Ammon's horn (tissue), 1 donor: ENCODE measurements around the gene COMTD1.

Experiments used
- DNase-seq: peaks from one replicate; pipeline ENCODE4 v3.0.0-alpha.2; 2016; ENCODE audit warnings: low spot score

COMTD1 gene

DNA sequence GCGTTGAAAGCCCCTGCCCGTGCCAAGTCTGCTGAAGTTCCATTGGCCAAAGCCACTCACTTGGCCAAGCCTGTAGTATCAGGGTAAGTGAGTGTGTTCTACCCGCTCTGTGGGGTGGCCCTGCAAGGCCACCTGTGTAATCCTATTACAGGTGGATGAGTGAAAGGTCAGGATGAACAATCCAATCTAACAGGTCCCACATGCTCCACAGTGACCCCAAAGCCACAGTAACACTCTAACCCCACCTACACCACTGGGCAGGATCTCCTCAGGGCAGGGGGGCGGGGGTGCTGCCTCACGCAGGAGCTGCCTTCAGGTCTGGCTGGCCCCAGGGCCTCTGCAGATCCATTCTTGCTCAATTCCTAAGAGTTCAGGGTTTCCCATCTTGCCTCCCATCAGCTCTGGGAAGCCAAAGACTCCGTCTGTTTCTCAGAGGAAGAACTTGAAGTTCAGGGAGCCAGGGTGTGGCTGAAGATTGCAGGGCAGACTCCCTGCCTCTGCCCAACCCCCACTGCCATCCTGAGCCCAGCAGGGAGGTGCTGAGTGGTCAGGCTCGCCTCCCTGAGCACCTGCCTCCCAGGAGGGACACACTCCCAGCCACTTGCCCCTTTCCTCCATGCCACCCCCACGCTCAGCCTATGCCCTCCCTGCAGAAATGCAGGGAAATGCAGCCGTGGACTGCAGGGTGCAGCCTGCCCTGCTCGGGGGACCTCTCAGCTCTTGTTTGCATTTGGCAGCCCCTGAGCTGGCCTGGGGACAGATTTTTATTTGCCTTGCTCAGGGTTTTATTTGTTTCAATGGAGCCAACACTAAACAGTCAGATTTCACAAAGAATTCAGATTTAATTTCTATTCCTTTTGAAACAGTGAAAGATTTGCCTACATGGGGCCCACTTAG lies 9.8 kb upstream of the COMTD1 start:
- DNase-seq: no peak

DNA sequence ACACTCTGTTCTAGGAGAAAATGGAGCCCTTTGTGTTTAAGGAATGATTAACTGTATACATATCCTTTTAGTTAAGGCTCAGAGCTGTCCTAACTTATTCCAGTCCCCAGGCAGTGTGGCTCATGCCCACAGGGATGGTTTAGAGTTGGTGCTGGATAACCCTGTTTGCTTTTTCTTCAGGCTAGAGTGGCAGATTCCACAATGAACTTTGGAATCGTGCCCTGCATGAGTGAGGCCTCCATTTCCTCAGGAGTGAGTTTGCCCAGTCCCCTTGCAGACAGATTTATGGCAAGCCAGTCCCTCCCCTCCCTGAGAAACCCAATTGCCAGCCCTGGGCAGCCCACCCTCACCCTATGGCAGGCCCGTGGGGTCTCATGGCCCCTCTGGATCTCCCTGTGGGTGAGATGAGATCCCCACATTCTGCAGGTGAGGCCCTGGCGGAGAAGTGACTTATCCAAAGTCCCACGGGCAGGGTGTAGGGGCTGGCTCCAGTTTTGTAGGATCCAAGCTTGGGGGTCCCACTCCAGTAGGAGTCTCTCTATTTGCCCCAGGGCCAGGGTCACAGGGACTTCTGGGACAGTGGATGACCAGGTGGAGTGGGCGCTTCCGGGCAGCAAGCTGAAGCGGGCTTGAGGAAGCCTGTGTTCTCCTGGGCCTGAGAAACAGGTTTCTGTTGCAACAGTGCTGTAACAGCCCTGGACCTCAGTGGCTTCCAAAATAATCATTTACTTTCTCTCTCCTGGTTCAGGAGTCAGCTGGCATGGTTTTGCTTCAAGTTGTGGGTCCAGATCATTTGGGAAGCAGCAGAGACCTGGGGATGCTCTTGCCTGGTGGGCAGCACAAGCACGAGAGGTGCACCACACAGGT lies 9.0 kb upstream of the COMTD1 start:
- DNase-seq: no peak

DNA sequence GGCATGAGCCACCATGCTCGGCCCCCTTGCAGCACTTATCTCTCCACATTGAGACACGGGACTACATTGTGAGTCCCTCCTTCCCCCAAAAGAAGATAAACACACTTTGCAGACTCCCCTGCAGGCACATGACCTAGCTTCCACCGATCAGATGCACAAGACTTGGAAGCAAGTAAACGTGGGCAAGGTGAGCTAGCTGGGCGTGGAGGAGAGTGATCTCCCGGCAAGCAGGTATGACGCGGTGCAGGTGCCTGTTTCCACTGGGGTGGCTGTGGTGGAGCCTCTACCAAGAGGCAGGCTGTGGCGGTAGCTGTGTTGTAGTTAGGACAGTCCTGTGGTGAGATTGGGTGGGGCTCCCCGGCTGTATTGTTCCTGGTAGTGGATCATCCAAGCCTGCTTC lies 7.7 kb upstream of the COMTD1 start:
- no peak for DNase-seq

DNA sequence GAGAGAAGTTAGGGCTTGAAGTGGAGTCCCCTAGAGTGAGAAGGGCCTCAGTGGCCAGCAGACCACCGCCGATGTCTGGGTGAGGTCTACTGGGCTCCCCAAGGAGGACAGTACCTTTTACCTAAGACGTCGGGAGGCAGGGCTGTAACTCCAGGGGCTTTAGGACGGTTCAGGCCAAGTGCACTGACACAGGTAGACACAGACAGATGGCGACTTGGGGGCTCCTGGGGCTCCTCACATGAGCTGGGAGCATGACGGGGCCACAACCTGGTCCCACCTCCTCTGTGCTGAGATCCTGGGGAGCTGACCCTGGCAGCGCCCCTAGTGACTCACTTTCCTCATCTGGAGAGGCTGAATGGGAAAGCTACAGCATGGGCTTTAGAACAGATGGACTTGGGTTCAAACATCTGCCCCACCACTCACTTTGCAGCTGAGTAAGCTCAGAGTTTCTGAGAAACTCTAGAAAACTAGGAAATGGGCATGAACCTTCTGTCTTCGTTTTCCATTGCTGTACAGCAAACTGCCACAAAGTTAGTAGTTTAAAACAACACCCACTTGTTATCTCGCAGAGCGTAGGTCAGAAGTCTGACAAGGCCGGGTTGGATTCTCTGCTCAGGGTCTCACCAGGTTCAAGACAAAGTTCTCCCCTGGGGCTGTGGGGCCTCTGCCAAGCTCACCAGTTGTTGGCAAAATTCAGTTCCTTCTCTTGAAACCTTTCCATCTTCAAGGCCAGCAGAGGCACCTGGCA lies 4.7 kb upstream of the COMTD1 start:
- DNase-seq: no peak

DNA sequence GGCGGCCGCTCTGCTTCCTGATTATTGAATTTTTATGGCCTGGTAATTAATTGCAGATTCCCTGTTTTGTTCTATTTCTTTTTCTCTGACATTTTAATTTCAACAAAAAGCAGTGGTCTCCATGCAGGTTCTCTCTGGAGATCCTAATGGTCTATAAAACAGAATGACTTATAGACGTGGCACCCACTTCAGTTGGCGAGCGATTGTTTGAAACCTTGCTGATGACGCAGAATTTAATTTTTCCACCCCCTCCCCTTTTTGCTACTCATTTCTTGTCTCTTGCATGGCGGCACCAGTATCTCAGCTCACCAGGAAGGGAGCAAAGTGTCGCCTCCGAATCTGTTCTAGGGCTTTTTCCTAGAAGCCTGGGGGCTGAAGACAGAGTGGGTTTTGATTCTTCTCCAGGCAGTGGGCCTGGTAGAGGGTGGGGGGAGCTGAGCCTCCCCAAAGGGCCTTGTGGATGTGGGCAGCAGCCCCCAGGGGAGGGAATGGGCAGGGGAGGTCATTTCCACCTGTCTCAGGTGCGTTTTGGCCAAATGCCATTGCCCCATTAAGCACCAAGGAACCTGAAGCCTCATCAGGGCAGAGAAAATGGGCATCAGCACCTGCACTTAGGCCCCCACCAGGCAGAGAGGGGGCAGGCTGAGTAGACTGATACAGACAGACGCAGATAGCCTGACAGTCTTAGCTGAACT lies 3.5 kb upstream of the COMTD1 start:
- DNase-seq: no peak

DNA sequence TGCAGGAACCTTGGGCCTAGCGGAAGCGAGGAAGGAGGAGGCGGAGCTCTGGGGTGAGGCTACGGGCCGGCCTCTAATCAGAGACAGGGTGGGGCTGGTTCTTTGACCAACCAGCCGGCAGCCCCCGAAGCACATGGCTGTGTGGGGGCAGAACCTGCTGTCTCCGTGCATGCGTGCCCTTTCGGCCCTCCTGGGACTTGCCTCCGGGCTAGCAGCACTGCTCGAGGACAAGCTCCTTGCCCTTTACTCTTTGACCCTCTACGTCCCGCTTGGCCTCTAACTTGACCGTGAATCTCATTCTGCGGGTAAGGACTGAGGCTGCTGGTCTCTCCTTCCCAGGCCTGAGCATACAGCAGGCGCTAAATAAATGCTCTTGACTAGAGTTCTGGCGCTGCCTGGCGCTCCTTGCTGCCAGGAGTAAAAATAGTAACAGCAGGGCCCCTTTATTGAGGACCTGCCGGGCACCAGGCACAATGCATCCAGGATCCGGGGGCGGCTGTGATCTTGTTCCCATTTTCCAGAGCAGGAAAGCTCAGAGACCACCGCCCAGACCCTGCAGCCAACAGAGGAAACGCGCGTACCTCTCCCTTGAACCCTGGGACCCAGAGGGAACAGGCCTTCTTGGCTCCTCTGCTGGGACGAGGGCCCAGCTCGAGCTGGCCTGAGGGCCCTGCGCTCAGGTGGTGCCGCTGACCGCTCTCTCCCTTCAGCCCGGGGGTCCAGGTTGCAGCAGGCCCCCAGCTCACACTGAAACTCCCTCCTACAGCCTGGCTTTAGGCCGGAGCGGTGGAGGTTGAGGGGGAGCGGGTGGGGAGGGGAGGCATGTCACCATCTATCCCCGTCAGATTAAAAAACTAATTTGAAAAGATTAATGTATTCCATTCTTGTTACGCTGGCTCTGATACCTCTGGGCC lies 2.7 kb upstream of the COMTD1 start:
- no peak for DNase-seq

DNA sequence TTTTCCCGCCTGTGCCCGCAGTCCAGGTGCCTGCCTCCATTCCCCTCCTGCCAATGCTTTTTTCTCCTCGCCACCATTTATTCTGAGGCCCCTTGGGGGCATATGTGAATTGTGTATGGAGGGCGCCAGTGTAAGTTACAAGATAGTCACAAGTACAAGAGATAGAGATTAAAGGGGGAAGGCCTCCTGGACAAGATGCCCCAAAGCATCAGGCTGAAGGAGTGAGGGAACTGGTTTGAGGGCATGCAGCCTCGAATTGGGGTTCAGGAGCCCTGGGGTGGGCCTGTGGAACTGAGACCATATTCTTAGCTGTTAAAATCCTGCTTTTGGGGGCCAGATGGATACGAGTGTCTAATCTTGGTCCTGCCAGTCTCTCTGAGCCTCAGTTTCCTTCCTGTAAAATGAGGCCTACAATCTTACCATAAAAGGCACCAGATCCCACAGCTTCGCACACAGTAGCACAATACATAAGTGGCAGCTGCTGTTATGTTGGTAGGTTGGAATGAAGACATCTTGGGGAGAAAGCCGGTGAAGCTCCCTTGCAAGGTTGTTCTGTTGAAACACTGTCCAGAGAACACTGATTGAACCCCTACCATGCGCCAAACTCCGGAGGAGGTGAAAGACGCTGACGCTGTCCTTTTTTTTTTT lies 545 bp upstream of the COMTD1 start:
- DNase-seq: no peak

DNA sequence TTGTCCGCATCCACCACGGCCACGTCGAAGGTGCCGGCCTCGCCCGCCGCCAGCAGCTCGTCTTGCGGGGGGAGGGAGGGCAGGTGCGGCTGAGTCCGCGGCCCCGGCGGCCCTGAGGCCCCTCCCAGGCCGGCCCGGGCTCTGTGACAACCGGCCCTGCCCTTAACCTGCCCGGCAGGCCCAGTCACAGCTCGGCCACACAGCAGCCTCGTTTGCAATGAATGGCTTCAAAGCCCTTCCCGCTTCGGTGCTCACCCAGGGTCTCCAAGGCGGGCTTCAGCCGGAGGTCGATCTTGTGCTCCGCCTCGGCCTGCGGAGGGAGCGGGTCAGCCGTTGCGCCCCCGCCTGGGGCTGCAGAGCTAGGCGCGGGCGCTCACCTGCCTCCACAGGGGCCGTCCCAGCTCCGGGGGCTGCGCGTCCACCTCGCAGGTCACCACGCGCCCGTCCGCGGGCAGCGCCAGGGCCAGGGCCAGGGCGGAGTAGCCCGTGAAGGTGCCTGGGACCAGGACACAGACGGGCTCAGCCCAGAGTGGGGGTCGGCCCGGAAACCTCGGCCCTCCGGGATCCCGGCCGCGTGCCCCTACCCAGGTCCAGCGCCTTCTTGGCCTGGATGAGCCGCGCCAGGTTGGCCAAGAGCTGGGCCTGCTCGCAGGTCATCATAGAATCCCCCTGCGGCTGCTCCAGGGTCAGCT lies 928 bp downstream of the COMTD1 start:
- DNase-seq: no peak

DNA sequence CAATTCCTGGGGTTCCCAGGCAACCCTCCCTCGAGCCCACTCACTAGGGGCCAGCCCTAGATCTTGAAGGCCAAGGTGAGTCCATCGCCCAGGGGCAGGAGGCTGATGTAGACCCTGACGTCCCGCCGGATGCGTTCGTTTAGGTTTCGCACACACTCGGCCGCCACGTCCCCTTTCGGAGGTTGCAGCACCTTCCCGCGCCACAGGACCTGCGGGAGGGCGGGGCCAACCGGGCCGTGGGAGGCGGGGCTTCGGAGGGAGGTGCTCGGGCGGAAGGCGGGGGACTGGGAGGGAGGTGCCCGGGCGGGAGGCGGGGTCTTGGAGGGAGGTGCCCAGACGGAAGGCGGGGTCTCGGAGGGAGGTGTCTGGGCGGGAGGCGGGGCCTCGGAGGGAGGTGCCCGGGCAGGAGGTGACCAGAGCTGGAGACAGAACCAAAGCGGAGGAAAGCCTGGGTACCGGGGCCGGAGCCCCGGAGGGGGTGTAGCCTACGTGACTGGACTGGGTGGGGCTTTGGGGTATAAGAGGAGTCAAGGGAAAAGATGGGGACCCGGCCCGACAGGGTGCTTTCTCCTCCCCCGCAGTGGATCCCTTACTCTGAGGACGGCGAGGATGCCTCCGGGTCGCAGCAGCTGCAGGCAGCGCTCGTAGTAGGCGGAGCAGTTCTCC lies 1.6 kb downstream of the COMTD1 start:
- peak; percentile 82 for DNase-seq

DNA sequence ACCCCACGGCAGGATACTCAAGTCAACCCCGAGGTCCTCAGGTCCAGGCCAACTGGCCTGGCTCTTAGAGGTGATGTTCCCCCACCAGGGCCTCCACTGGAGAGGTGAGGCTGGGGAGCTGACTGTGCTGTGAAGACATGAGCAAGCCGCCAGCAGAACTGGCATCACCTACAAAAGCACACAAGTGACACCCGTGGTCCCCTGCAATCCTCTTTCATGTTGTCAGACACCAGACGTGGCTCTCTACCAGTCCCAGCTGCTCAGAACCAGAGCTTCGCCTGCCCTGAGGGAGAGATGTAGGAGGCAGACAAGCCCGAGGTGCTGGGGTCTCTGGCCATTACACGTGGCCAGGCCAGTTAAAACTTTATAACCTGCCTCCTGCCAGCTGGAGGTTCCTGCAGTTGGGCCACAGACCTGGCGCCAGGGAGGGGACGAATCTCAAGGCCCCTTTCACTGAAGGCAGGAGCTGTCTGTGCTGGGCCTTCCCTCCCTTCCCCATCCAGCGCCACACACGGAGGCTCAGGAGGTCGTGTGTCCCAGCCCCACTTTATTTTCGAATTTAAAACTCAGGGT lies 2.2 kb downstream of the COMTD1 start:
- peak; percentile 25 for DNase-seq

DNA sequence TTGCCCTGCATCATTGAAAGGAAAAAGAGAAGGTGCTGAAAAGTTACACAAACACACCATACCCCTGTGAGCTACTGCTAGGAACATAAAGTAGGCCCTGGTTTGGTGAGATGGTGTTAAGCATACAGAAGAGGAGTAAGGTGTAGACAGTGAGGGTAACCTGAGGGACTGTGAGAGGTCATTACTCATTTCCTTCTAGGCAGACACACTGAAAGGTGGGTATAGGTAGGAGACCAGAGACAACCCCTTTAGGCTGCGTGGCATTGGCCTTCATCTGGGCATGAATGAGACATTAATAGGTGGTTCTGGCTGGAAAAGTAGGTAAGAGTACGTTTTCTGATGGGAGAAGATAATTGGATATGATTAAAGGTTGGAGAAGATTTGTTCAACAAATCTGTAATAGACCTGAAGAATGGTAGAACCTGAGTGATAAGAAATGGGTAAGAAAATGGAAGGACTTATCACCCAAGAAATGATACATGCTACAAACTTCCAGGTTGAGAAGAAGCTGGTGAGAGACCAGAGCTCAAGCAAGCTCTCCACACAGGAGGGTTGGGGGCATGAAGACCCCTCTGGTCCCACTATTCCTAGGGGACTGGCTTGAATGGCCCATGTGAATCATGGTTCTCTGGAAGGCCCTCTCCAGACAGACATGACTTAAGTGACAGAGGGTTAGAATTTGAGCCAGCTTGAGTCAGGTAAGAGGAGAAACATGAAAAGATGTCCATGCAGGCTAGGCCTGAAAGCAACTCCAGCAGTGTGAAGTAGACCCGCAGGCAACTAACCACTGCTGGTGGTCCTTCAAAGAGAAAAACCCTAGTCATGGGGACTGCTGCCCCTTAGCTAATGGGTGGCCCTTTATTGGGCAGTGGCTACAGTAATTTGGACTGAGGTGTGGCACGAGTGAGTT lies 3.8 kb downstream of the COMTD1 start:
- no peak for DNase-seq

DNA sequence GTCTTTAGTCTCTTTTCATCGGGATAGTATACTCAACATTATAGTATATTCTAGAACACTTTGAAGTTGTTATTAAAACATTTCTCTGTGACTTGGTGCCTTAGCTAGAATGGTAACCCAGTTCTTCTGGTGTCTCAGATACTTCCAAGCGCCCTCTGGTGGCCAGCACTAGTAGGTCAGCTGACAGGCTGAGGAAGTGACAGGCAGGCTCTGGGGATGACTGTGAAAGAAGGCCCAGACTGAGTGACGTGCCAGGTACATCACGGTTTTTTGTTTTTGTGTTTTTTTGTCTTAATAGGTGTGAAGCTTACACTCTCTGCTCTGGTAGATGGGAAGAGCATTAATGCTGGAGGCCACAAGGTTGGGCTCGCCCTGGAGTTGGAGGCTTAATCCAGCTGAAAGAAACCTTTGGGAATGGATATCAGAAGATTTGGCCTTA lies 5.1 kb downstream of the COMTD1 start:
- DNase-seq: peak; percentile 94

DNA sequence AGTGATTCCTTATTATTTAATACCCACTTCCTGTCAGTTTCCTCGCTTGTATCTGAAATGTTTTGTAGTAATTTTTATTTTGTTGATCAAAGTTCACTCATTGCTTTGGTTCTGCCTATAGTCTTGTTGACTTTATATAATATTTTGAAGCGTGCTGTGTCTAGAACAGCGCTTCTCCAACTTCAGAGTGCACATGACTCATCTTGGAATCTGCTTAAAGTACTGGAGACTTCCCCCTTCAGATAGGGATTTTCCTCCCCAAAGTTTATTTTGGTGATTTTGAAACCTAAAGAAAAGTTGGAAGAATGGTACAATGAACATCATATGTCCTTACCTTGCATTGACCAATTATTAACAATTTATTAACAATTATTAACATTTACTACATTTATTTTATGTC lies 5.8 kb downstream of the COMTD1 start:
- DNase-seq: no peak

DNA sequence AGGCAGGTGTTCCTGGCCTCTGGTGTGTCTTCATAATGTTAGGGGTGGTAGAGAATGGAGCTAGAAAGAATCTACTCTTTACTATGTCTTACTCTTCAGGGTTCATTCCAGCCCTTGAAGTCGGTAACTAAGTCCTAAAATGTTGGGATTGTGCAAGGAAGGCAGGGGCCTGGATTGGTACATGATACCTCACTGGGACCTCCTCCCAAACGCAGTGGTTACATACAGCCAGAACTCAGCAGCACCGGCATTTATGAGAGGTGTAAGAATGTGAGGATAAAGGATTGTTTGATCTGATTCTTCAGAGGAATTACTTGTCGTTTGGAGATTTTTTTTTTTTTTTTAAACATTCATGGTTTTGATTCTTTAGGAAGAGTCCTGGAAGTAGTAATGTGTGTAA lies 6.9 kb downstream of the COMTD1 start:
- no peak for DNase-seq

DNA sequence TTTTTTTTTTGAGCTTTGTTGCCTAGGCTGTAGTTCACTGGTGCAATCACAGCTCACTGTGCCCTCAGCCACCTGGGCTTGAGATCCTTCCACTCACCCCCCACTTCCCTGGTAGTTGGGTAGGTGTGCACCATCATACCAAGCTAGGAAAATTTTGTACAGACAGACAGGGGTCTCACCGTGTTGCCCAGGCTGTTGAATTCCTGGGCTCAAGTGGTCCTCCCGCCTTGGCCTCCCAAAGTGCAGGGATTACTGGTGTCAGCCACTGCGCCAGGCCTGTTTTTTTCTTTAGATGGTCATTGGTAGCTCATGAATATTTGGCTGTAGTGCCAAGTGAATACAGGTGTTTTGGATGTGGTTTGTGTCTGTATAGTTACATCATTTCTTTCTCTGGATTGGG lies 7.5 kb downstream of the COMTD1 start:
- no peak for DNase-seq

DNA sequence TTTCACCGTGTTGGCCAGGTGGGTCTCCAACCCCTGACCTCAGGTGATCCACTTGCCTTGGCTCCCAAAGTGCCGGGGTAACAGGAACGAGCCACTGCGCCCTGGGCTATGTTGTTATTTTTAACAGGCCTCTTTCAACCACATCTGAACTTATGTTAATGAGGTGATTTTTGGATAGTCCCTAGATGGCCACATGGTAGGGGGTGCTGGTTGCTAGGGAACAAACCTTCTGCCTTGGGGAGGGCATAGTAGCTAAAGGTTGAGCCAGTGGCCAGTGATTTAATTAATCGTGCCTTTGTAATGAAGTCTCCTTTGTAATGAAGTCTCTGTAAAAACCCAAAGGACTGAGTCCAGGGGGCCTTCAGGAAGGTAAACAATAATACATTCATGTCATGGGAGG lies 9.1 kb downstream of the COMTD1 start:
- no peak for DNase-seq

DNA sequence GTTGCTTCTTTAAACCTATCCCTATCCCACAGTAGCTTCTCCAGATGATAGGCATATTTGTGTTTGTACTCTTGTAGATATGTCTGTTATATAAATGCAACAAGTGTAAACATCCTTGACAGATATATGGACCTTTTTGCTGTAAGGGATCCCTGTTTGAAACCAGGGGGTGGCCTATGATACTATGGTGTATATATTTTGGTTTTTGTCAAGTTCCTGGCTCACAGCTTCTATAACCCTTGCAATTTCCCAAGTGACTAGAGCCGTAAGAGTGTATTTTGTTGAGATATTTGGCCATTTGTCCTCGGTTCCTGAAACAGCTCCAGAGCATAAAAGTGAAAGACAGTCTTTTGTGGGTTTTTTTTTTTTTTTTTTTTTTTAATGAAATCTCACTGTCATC lies 9.7 kb downstream of the COMTD1 start:
- DNase-seq: no peak

DNA sequence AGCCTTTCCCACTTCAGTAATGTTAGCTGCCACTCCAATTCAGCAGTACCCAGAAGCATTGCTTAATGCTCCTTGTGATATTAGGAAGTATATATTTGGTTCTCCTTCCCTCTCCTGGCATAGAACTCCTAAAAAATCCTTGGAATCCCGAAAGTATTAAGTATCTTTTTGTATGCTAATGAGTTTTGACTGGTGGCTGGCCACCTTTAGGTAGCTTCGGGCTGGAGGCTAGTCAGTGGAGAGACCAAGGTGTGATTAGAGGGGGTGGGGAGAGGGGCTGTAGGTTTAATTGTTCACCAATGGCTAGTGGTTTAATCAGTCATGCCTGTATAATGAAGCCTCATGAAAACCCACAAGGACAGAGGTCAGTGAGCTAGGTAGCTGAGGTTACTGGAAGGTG lies 12.2 kb downstream of the COMTD1 start:
- DNase-seq: no peak
